BLaER1 treated with 17β-estradiol and CSF1 and Interleukin-3, amounts not matched to agents 10 nM and 100 nM (cell line): ENCODE measurements around the gene ZC3H12D.
A peak's percentile ranks its signal among the peaks of the same experiment; 100 is the strongest.

Source experiments
- H3K27ac ChIP-seq, 11 experiments: shearing (Covaris generic); formaldehyde crosslinking; 2 replicates each; pipeline ENCODE4 v1.8.1; 2022
- H3K27me3 ChIP-seq, 11 experiments: shearing (Covaris generic); formaldehyde crosslinking; 2 replicates each; pipeline ENCODE4 v1.8.1; 2022
- H3K36me3 ChIP-seq, 11 experiments: shearing (Covaris generic); formaldehyde crosslinking; 2 replicates each; pipeline ENCODE4 v1.8.1; 2022
- H3K4me1 ChIP-seq, 10 experiments: shearing (Covaris generic); formaldehyde crosslinking; 2 replicates each; pipeline ENCODE4 v1.8.1; 2022
- H3K4me2 ChIP-seq, 11 experiments: shearing (Covaris generic); formaldehyde crosslinking; 2 replicates each; pipeline ENCODE4 v1.8.1; 2022
- H3K4me3 ChIP-seq, 10 experiments: shearing (Covaris generic); formaldehyde crosslinking; 2 replicates each; pipeline ENCODE4 v1.8.1; 2022
- H3K9ac ChIP-seq, 11 experiments: shearing (Covaris generic); formaldehyde crosslinking; 2 replicates each; pipeline ENCODE4 v1.8.1; 2022
- H3K9me3 ChIP-seq, 11 experiments: shearing (Covaris generic); formaldehyde crosslinking; replicated peaks in 1 of 11; 2 replicates each; pipeline ENCODE4 v1.8.1; 2022
- H4K20me1 ChIP-seq, 11 experiments: shearing (Covaris generic); formaldehyde crosslinking; 2 replicates each; pipeline ENCODE4 v1.8.1; 2022
- Cebpa-rat ChIP-seq, 11 experiments: shearing (Covaris generic); IDR thresholded peaks; 2 replicates each; pipeline ENCODE4 v1.8.1; 2022

The ZC3H12D gene

DNA sequence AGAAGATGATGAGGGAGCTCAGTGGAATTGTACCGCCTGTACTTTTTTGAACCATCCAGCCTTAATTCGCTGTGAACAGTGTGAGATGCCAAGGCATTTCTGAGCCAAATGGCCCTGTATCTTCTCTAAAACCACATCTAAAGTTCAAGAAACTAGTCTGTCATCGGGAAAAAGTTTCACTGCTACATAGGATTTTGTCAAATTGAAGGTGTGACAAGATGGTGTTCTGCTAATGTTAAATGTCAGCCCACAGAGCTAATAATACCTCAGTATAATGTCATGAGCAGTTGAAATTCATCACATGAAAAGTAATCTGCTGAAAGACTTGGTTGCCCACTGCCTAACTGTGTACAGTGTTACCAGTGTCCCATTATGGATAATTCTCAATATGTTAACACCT, 75.2 kb downstream of the ZC3H12D start:
- Histone ChIP-seq H3K4me2 (no peak overlapping the region), H3K4me1 (peaks cover 0 to 56% (median 10%) of the 10 kb centered on the region in 10 experiments; a peak in 14 of 20 replicates), H3K36me3 (peaks cover 59 to 96% (median 66%) of the 10 kb centered on the region in 11 experiments), H3K9me3 (peaks cover 0 to 5% (median 0%) of the 10 kb centered on the region in 11 experiments; a peak in 1 of 22 replicates), H3K27me3 (no peaks in the 10 kb centered on the region), H4K20me1 (peaks cover 0 to 16% (median 0%) of the 10 kb centered on the region in 11 experiments; a peak in 1 of 22 replicates), H3K27ac (no peak overlapping the region), H3K4me3 (no peak overlapping the region), H3K9ac (no peak overlapping the region)
- no peak for TF ChIP-seq Cebpa-rat (IDR thresholded peaks at IDR 0.05)

DNA sequence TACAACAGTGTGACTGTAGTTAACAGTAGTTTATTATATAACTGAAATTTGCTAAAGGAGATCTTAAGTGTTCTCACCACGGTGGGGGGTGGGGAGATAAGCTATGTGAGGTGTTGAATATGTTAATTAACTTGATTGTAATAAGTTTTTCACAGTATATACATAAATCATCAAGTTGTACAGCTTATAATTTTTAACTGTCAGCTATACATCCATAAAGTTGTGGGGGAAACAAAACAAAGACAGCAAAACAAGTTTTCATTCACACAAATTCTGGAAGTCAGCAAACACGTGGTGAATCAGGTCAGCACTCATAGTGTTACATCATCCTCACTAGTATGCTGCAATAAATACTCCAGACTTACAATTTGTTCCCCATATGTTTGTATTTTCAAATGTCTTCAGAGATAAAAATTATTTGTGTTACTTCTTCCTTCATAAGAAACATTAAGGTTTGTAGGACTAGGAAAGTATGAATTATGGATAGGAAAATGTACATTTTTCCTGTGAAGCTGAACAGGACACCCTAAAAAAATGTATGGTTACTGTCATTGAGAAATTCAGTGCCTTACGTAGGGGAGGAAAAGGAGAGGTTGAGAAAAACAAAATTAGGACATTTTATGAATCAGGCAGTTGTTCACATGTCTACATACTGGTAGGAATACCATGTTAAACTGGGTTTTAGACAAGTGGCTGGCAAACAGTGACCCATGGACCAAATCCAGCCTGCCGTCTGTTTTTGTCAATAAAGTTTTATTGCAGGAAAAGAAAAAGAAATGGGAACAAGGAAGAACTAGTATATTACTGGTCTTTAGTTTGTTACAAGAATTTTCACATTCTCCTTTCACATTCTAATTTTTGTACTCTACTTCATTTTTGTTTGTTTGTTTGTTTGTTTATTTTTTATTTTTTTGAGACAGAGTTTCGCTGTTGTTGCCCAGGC, 78.7 kb downstream of the ZC3H12D start:
- Histone ChIP-seq H3K27me3 (no peaks in the 10 kb centered on the region), H3K4me1 (peaks cover 0 to 51% (median 0%) of the 10 kb centered on the region in 10 experiments; a peak in 8 of 20 replicates), H3K9ac (peak overlapping the region in 2 of 11 experiments; percentile 38 to 60; a peak in 2 of 22 replicates), H3K4me3 (no peak overlapping the region), H4K20me1 (peaks cover 0 to 16% (median 0%) of the 10 kb centered on the region in 11 experiments; a peak in 1 of 22 replicates), H3K9me3 (no peaks in the 10 kb centered on the region; a peak in 1 of 22 replicates), H3K36me3 (peaks cover 71 to 96% (median 80%) of the 10 kb centered on the region in 11 experiments), H3K4me2 (peak overlapping the region in 3 of 11 experiments; percentile 30 to 59 (median 52); a peak in 6 of 22 replicates), H3K27ac (peak overlapping the region in 5 of 11 experiments; percentile 22 to 83 (median 46); a peak in 8 of 22 replicates)
- TF ChIP-seq Cebpa-rat (IDR thresholded peaks at IDR 0.05): no peak

DNA sequence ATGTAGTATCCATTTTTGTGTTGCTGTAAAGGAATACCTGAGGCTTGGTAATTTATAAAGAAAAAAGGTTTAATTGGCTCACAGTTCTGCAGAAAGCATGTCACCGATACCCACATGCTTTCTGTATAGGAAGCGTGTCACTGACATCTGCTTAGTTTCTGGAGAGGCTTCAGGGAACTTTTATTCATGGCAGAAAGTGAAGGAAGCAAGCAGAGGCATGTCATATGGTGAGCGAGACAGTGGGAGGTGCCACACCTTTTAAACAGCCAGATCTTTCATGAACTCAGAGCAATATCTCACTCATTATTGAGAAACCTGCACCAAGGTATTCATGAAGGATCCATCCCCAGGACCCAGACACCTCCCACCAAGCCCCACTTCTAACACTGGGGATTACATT, 81.3 kb downstream of the ZC3H12D start:
- Histone ChIP-seq H3K27me3 (no peaks in the 10 kb centered on the region), H3K4me3 (no peak overlapping the region), H3K27ac (no peak overlapping the region), H4K20me1 (peaks cover 0 to 21% (median 0%) of the 10 kb centered on the region in 11 experiments; a peak in 2 of 22 replicates), H3K4me1 (peaks cover 0 to 42% (median 0%) of the 10 kb centered on the region in 10 experiments; a peak in 8 of 20 replicates), H3K4me2 (peak overlapping the region in 1 of 11 experiments; percentile 3; a peak in 1 of 22 replicates), H3K9me3 (peaks cover 0 to 6% (median 4%) of the 10 kb centered on the region in 11 experiments; a peak in 6 of 22 replicates), H3K36me3 (peaks cover 70 to 96% (median 81%) of the 10 kb centered on the region in 11 experiments), H3K9ac (no peak overlapping the region)
- TF ChIP-seq Cebpa-rat (IDR thresholded peaks at IDR 0.05): no peak

DNA sequence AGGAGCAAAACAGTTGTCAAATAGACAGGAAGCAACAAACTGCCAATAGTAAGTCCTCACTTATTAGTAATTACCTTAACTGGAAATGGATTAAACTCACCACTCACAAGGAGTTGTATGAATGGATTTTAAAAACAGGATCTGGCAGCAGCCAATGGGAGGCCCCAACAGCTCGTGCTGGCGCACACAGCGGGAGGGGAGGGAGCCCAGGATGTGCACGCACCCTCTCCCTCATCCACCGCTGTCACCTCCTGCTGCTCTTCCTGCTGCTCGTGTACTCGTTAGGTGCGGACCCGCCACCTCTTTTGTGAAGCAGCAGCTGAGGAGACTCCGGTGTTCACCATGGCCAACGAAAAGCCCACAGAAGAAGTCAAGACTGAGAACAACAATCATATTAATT, 84.8 kb downstream of the ZC3H12D start, which contains the start of gene SUMO4:
Gene SUMO4 (plus strand): TSS at position 213 of the 400 bp plus-strand sequence. CDS start 130 bp downstream, at position 343.
- Histone ChIP-seq H3K4me2 (no peak within 1 kb of the TSS), H3K27ac (no peak within 1 kb of the TSS), H3K4me1 (peaks cover 0 to 22% (median 0%) of the 10 kb centered on the region in 10 experiments; a peak in 6 of 20 replicates), H3K9ac (no peak within 1 kb of the TSS), H3K36me3 (peaks cover 83 to 100% (median 94%) of the 10 kb centered on the region in 11 experiments), H4K20me1 (peaks cover 0 to 54% (median 0%) of the 10 kb centered on the region in 11 experiments; a peak in 7 of 22 replicates), H3K27me3 (no peaks in the 10 kb centered on the region), H3K9me3 (peaks cover 0 to 15% (median 7%) of the 10 kb centered on the region in 11 experiments; a peak in 9 of 22 replicates), H3K4me3 (no peak within 1 kb of the TSS)
- TF ChIP-seq Cebpa-rat (IDR thresholded peaks at IDR 0.05): no peak

DNA sequence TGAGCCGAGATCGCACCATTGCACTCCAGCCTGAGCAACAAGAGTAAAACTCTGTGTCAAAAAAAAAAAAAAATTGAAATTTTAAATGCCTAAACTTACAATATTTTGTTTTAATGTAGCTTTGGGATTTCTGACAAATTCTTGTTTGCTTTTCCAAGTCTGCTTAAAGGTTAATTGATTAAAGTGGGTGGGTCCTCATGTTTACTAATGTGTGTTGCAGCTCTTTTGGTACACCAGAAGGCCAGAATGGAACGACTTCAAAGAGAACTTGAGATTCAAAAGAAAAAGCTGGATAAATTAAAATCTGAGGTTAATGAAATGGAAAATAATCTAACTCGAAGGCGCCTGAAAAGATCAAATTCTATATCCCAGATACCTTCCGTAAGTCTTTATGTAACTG, 87.4 kb downstream of the ZC3H12D start:
- Histone ChIP-seq H4K20me1 (peaks cover 0 to 78% (median 0%) of the 10 kb centered on the region in 11 experiments; a peak in 9 of 22 replicates), H3K4me2 (no peak overlapping the region), H3K9me3 (peaks cover 0 to 24% (median 7%) of the 10 kb centered on the region in 11 experiments; a peak in 12 of 22 replicates), H3K4me3 (no peak overlapping the region), H3K36me3 (peaks cover 83 to 100% (median 93%) of the 10 kb centered on the region in 11 experiments), H3K4me1 (peaks cover 0 to 22% (median 0%) of the 10 kb centered on the region in 10 experiments; a peak in 2 of 20 replicates), H3K27me3 (no peaks in the 10 kb centered on the region), H3K27ac (no peak overlapping the region), H3K9ac (no peak overlapping the region)
- no peak for TF ChIP-seq Cebpa-rat (IDR thresholded peaks at IDR 0.05)
